H1 (cell line): ENCODE measurements around the gene PIEZO1. TPM values are rescaled to one million over a fixed set of nuclear protein-coding genes. Genes with fewer than 3 reads are reported as not detected.

ENCODE experiments used
- GABPA ChIP-seq: IDR thresholded peaks from 2 replicates; pipeline ENCODE4 v1.6.1; 2011; ENCODE audit warnings: mild to moderate bottlenecking, low read length, moderate library complexity, borderline replicate concordance; ENCODE audit not compliant: insufficient read depth
- POLR2AphosphoS5 ChIP-seq: IDR thresholded peaks from 2 replicates; pipeline ENCODE4 v1.6.1; 2011; ENCODE audit warnings: low read depth, low read length
- SIN3A ChIP-seq, 2 experiments: IDR thresholded peaks in 1 of 2; conservative IDR thresholded peaks in 1 of 2; 2 replicates each; pipeline ENCODE4 v1.6.1; 2011 to 2012; ENCODE audit warnings: low read length in 2 of 2, improper control_type of control experiment in 1 of 2, low read depth in 1 of 2, mild to moderate bottlenecking in 1 of 2
- polyA plus RNA-seq, 7 experiments: library from polyadenylated mRNA; depleted of rRNA in 3 of 7; stranded (reverse) in 5 of 7; unstranded in 2 of 7; fragments of >200 nt in 5 of 7; fragments of 200-250 nt in 2 of 7; gene quantifications; 1 replicate in 5 of 7; 2 replicates in 1 of 7; 4 replicates in 1 of 7; pipeline versions ENCODE4 v1.2.1 to v1.2.3, GENCODE V29; 2011 to 2013; ENCODE audit warnings: missing spikeins in 2 of 7, mixed read lengths in 2 of 7
- total RNA-seq: library from RNA; stranded (reverse); fragmentation: NEBNext Ultra II Directional; extraction: Animal tissue kit (Norgen Biotek cat#: 25700); gene quantifications from 2 replicates; pipeline ENCODE4 v1.2.1, GENCODE V29; 2021
- TF ChIP-seq, protein P1 (sequence below): IDR thresholded peaks from 2 replicates; pipeline ENCODE4 v1.6.1; 2011; ENCODE audit warnings: low read depth, mild to moderate bottlenecking, low read length; ENCODE audit not compliant: insufficient read depth
- TF ChIP-seq, protein P2 (sequence below): IDR thresholded peaks from 2 replicates; pipeline ENCODE4 v1.6.1; 2012; ENCODE audit warnings: inconsistent platforms

The PIEZO1 gene
- total and polyA plus RNA-seq, 2 of the 8 experiments (the other 6 are each of a cell fraction or from before 2014, with no cell fraction given) = 42.3 to 67.5 TPM

DNA sequence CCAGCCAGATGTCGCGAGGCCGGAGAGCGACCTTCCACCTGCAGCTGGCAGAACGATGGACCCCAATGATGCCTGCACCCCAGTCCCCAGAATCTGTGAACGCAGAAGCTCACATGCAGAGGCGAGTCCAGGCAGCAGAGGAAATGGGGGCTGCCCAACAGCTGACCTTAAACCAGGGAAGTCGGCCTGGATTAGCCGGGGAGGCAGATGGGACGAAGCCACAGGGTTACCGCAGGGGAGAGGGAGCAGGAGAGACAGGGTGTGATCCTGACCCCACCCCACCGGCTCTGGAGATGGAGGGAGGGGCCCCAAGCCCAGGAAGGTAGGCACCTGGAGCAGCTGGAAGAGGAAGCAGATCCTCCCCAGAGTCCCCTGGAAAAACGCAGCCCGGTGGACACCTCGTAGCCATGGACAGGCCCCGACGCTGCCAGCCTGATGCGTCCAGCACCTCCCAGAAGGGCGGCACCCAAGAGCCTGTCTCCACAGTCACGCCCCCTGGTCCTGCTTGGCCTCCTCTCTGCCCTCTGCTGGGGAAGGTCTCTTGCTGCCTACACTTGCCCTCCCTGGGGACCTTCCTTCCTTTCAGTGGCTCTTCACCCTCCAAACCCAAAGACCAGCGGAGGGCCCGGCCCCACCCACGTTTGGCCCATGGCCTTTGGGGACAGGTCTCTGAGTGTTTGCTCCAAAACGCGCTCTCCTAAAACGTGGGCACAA lies 37.3 kb downstream of the PIEZO1 start (continued):
- peak; percentile 62; the same call in 1 of the 2 replicates for TF ChIP-seq GABPA
- 0 out of 4 replicates have a peak, but pooled peaks of 1 of the 2 experiments have one; percentile 41 for TF ChIP-seq SIN3A (conservative IDR thresholded peaks at IDR 0.05 in 1 of 2, IDR thresholded peaks at IDR 0.05 in 1 of 2; ENCODE audit: low read depth in 1 of 2, low read length in 2 of 2)
- TF ChIP-seq, protein P1, sequence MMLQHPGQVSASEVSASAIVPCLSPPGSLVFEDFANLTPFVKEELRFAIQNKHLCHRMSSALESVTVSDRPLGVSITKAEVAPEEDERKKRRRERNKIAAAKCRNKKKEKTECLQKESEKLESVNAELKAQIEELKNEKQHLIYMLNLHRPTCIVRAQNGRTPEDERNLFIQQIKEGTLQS = no peak
- no peak; the same call in 1 of the 2 replicates for TF ChIP-seq POLR2AphosphoS5
- TF ChIP-seq, protein P2, sequence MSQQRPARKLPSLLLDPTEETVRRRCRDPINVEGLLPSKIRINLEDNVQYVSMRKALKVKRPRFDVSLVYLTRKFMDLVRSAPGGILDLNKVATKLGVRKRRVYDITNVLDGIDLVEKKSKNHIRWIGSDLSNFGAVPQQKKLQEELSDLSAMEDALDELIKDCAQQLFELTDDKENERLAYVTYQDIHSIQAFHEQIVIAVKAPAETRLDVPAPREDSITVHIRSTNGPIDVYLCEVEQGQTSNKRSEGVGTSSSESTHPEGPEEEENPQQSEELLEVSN = no peak
- TF ChIP-seq, all 59 proteins: peak for 10
